Liver (tissue), 3 donors: ENCODE data around the gene VMAC.

Experiments used
- FOXA1 ChIP-seq: IDR thresholded peaks from 2 replicates; pipeline ENCODE4 v1.6.1; 2016; ENCODE audit warnings: antibody characterized with exemption
- RAD21 ChIP-seq, 2 donors: IDR thresholded peaks; 2 replicates each; pipeline ENCODE4 v1.6.1; 2016; ENCODE audit warnings: antibody characterized with exemption in 2 of 2, mild to moderate bottlenecking in 2 of 2
- YY1 ChIP-seq: IDR thresholded peaks from 2 replicates; pipeline ENCODE4 v1.6.1; 2016; ENCODE audit warnings: antibody characterized with exemption, mild to moderate bottlenecking
- TF ChIP-seq, protein P1 (sequence below): fragments of 150-350 bp; IDR thresholded peaks from 2 replicates; pipeline ENCODE4 v1.5.1; 2017; ENCODE audit warnings: improper control_type of control experiment, low read depth, low read length; ENCODE audit not compliant: missing input control
- TF ChIP-seq, protein P2 (sequence below): IDR thresholded peaks from 2 replicates; pipeline ENCODE4 v1.6.1; 2016; ENCODE audit warnings: antibody characterized with exemption
- TF ChIP-seq, protein P3 (sequence below): IDR thresholded peaks from 2 replicates; pipeline ENCODE4 v1.6.1; 2016; ENCODE audit warnings: antibody characterized with exemption, mild to moderate bottlenecking
- donor health status: healthy.
- donor health status: healthy.

DNA sequence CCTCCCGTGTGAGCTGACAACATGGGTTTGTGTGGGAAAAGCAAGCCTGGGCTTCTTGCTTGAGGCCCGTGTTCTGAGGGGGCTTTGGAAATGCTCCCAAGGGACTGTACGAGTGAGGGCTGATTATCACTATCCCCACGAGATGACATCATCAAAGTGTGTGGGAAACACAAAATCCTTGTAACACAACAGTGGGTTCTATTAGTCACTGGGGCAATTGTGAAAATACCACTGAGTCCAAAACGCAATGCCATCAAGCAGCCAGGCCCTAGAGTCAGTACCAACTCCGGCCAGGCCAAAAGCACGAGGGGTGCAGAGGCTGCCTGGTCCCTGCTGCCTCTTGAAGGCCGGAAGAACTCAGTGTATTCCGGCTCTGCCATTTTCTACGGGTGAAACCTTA is 39.0 kb downstream of the VMAC start:
- TF ChIP-seq, protein P1, sequence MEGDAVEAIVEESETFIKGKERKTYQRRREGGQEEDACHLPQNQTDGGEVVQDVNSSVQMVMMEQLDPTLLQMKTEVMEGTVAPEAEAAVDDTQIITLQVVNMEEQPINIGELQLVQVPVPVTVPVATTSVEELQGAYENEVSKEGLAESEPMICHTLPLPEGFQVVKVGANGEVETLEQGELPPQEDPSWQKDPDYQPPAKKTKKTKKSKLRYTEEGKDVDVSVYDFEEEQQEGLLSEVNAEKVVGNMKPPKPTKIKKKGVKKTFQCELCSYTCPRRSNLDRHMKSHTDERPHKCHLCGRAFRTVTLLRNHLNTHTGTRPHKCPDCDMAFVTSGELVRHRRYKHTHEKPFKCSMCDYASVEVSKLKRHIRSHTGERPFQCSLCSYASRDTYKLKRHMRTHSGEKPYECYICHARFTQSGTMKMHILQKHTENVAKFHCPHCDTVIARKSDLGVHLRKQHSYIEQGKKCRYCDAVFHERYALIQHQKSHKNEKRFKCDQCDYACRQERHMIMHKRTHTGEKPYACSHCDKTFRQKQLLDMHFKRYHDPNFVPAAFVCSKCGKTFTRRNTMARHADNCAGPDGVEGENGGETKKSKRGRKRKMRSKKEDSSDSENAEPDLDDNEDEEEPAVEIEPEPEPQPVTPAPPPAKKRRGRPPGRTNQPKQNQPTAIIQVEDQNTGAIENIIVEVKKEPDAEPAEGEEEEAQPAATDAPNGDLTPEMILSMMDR, result no peak
- TF ChIP-seq YY1 (no peak), FOXA1 (no peak), RAD21 (IDR thresholded peaks at IDR 0.05) (no peak)
- TF ChIP-seq, protein P2, sequence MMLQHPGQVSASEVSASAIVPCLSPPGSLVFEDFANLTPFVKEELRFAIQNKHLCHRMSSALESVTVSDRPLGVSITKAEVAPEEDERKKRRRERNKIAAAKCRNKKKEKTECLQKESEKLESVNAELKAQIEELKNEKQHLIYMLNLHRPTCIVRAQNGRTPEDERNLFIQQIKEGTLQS, result no peak
- TF ChIP-seq, protein P3, sequence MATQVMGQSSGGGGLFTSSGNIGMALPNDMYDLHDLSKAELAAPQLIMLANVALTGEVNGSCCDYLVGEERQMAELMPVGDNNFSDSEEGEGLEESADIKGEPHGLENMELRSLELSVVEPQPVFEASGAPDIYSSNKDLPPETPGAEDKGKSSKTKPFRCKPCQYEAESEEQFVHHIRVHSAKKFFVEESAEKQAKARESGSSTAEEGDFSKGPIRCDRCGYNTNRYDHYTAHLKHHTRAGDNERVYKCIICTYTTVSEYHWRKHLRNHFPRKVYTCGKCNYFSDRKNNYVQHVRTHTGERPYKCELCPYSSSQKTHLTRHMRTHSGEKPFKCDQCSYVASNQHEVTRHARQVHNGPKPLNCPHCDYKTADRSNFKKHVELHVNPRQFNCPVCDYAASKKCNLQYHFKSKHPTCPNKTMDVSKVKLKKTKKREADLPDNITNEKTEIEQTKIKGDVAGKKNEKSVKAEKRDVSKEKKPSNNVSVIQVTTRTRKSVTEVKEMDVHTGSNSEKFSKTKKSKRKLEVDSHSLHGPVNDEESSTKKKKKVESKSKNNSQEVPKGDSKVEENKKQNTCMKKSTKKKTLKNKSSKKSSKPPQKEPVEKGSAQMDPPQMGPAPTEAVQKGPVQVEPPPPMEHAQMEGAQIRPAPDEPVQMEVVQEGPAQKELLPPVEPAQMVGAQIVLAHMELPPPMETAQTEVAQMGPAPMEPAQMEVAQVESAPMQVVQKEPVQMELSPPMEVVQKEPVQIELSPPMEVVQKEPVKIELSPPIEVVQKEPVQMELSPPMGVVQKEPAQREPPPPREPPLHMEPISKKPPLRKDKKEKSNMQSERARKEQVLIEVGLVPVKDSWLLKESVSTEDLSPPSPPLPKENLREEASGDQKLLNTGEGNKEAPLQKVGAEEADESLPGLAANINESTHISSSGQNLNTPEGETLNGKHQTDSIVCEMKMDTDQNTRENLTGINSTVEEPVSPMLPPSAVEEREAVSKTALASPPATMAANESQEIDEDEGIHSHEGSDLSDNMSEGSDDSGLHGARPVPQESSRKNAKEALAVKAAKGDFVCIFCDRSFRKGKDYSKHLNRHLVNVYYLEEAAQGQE, result no peak
